IPS DF 4.7 (cell line): ENCODE results near the gene RSF1.

Experiments
- DNase-seq: peaks from one replicate; pipeline ENCODE4 v3.0.0-alpha.2; 2013; ENCODE audit warnings: low spot score; ENCODE audit errors: extremely low read depth

Gene RSF1

GRCh38 chr11:77813256-77813655 is 7.3 kb downstream of the RSF1 start:
- no peak for DNase-seq

GRCh38 chr11:77806993-77807392 is 13.5 kb downstream of the RSF1 start:
- DNase-seq, result no peak

GRCh38 chr11:77806415-77806814 is 14.1 kb downstream of the RSF1 start:
- no peak for DNase-seq

GRCh38 chr11:77801477-77801876 is 19.0 kb downstream of the RSF1 start:
- DNase-seq, result no peak

- DNase-seq, result no peak
These were observed 20.1 kb downstream of the RSF1 start for GRCh38 chr11:77800449-77800848.

GRCh38 chr11:77799338-77799737 is 21.2 kb downstream of the RSF1 start:
- no peak for DNase-seq

- no peak for DNase-seq
These were observed 26.6 kb downstream of the RSF1 start for GRCh38 chr11:77793972-77794371.

GRCh38 chr11:77791301-77791700 is 29.2 kb downstream of the RSF1 start:
- DNase-seq, result no peak

- no peak for DNase-seq
These were observed 30.6 kb downstream of the RSF1 start for GRCh38 chr11:77789731-77790476.

GRCh38 chr11:77789061-77789730 is 31.3 kb downstream of the RSF1 start:
- no peak for DNase-seq

GRCh38 chr11:77784572-77784971 is 36.0 kb downstream of the RSF1 start:
- DNase-seq, result no peak

- DNase-seq, result no peak
These were observed 37.5 kb downstream of the RSF1 start for GRCh38 chr11:77783025-77783424.

GRCh38 chr11:77779935-77780334 is 40.6 kb downstream of the RSF1 start:
- no peak for DNase-seq

- DNase-seq, result no peak
These were observed 42.0 kb downstream of the RSF1 start for GRCh38 chr11:77778549-77778948.

GRCh38 chr11:77778118-77778517 is 42.4 kb downstream of the RSF1 start:
- no peak for DNase-seq

- no peak for DNase-seq
These were observed 44.1 kb downstream of the RSF1 start for GRCh38 chr11:77776455-77776854.

- no peak for DNase-seq
These were observed 44.6 kb downstream of the RSF1 start for GRCh38 chr11:77775936-77776335.

- DNase-seq, result no peak
These were observed 49.4 kb downstream of the RSF1 start for GRCh38 chr11:77771135-77771534.

GRCh38 chr11:77770629-77771028 is 49.9 kb downstream of the RSF1 start:
- no peak for DNase-seq

- no peak for DNase-seq
These were observed 58.1 kb downstream of the RSF1 start for GRCh38 chr11:77762426-77762825.

- DNase-seq, result no peak
These were observed 59.0 kb downstream of the RSF1 start for GRCh38 chr11:77761491-77761890.

GRCh38 chr11:77758331-77758730 is 62.2 kb downstream of the RSF1 start:
- no peak for DNase-seq

- peak; percentile 38 for DNase-seq
These were observed 67.3 kb downstream of the RSF1 start for GRCh38 chr11:77753230-77753629.
